Activated naive CD8-positive, alpha-beta T cell (primary cell): ENCODE measurements around the gene PLEKHA6.
A peak's percentile ranks its signal among the peaks of the same experiment; 100 is the strongest.

Source experiments
- H3K27ac Mint-ChIP-seq: one replicate; pipeline ENCODE4 v1.8.0; 2021; ENCODE audit warnings: mixed read lengths
- H3K27me3 Mint-ChIP-seq: one replicate; pipeline ENCODE4 v1.8.0; 2021; ENCODE audit warnings: mixed read lengths
- H3K36me3 Mint-ChIP-seq: one replicate; pipeline ENCODE4 v1.8.0; 2021; ENCODE audit warnings: mixed read lengths
- H3K4me1 Mint-ChIP-seq: one replicate; pipeline ENCODE4 v1.8.0; 2021; ENCODE audit warnings: low read depth, mixed read lengths
- H3K4me3 Mint-ChIP-seq: one replicate; pipeline ENCODE4 v1.8.0; 2021; ENCODE audit warnings: mild to moderate bottlenecking, mixed read lengths
- H3K9me3 Mint-ChIP-seq: one replicate; pipeline ENCODE4 v1.8.0; 2021; ENCODE audit warnings: low read depth, mixed read lengths

PLEKHA6 gene

GRCh38 chr1:204396015-204396583 is 36.4 kb upstream of the PLEKHA6 start:
- H3K36me3 Mint-ChIP-seq = peaks cover 4% of the 10 kb centered on the region
- no peak overlapping the region for H3K27ac Mint-ChIP-seq
- no peak overlapping the region for H3K4me3 Mint-ChIP-seq

GRCh38 chr1:204391629-204392028 is 31.9 kb upstream of the PLEKHA6 start:
- Mint-ChIP-seq H3K4me1 (peaks cover 21% of the 10 kb centered on the region), H3K9me3 (no peaks in the 10 kb centered on the region), H3K27me3 (no peaks in the 10 kb centered on the region), H3K27ac (peak overlapping the region; percentile 24), H3K4me3 (no peak overlapping the region), H3K36me3 (peaks cover 3% of the 10 kb centered on the region)

More at GRCh38 chr1:204396015-204396583, 36.4 kb upstream of the PLEKHA6 start:
- Mint-ChIP-seq H3K4me1 (peaks cover 17% of the 10 kb centered on the region), H3K9me3 (no peaks in the 10 kb centered on the region), H3K27me3 (no peaks in the 10 kb centered on the region)

- Mint-ChIP-seq H3K4me3 (no peak overlapping the region), H3K27ac (peak overlapping the region; percentile 52), H3K36me3 (peaks cover 2% of the 10 kb centered on the region), H3K27me3 (no peaks in the 10 kb centered on the region), H3K4me1 (peaks cover 21% of the 10 kb centered on the region), H3K9me3 (no peaks in the 10 kb centered on the region)
Measured at GRCh38 chr1:204390751-204391466, 31.2 kb upstream of the PLEKHA6 start.

- H3K4me1 Mint-ChIP-seq = peaks cover 12% of the 10 kb centered on the region
- H3K9me3 Mint-ChIP-seq = no peaks in the 10 kb centered on the region
- H3K27me3 Mint-ChIP-seq = no peaks in the 10 kb centered on the region
- no peaks in the 10 kb centered on the region for H3K36me3 Mint-ChIP-seq
- H3K27ac Mint-ChIP-seq = no peak overlapping the region
- H3K4me3 Mint-ChIP-seq = no peak overlapping the region
Measured at GRCh38 chr1:204385727-204386126, 26.0 kb upstream of the PLEKHA6 start.

GRCh38 chr1:204384636-204385352 is 25.1 kb upstream of the PLEKHA6 start:
- H3K27me3 Mint-ChIP-seq = no peaks in the 10 kb centered on the region
- H3K27ac Mint-ChIP-seq = no peak overlapping the region
- H3K4me3 Mint-ChIP-seq = no peak overlapping the region
- no peaks in the 10 kb centered on the region for H3K36me3 Mint-ChIP-seq
- no peaks in the 10 kb centered on the region for H3K9me3 Mint-ChIP-seq
- H3K4me1 Mint-ChIP-seq = peaks cover 3% of the 10 kb centered on the region

GRCh38 chr1:204383163-204383904 is 23.6 kb upstream of the PLEKHA6 start:
- Mint-ChIP-seq H3K27ac (no peak overlapping the region), H3K9me3 (no peaks in the 10 kb centered on the region), H3K27me3 (peaks cover 1% of the 10 kb centered on the region), H3K4me1 (peaks cover 3% of the 10 kb centered on the region), H3K36me3 (no peaks in the 10 kb centered on the region), H3K4me3 (no peak overlapping the region)

- no peak overlapping the region for H3K27ac Mint-ChIP-seq
- H3K4me3 Mint-ChIP-seq = no peak overlapping the region
- H3K4me1 Mint-ChIP-seq = peaks cover 9% of the 10 kb centered on the region
- H3K9me3 Mint-ChIP-seq = no peaks in the 10 kb centered on the region
- peaks cover 1% of the 10 kb centered on the region for H3K27me3 Mint-ChIP-seq
- no peaks in the 10 kb centered on the region for H3K36me3 Mint-ChIP-seq
Measured at GRCh38 chr1:204382714-204383083, 23.0 kb upstream of the PLEKHA6 start.

- no peak overlapping the region for H3K27ac Mint-ChIP-seq
- H3K4me1 Mint-ChIP-seq = peaks cover 14% of the 10 kb centered on the region
- H3K4me3 Mint-ChIP-seq = no peak overlapping the region
- H3K27me3 Mint-ChIP-seq = peaks cover 1% of the 10 kb centered on the region
- H3K36me3 Mint-ChIP-seq = no peaks in the 10 kb centered on the region
- H3K9me3 Mint-ChIP-seq = no peaks in the 10 kb centered on the region
Measured at GRCh38 chr1:204380293-204380831, 20.6 kb upstream of the PLEKHA6 start.

- no peaks in the 10 kb centered on the region for H3K36me3 Mint-ChIP-seq
- H3K27me3 Mint-ChIP-seq = peaks cover 1% of the 10 kb centered on the region
- H3K4me1 Mint-ChIP-seq = peaks cover 14% of the 10 kb centered on the region
- H3K4me3 Mint-ChIP-seq = peak overlapping the region; percentile 90
- H3K27ac Mint-ChIP-seq = peak overlapping the region; percentile 59
- H3K9me3 Mint-ChIP-seq = no peaks in the 10 kb centered on the region
Measured at GRCh38 chr1:204377800-204378668, 18.3 kb upstream of the PLEKHA6 start.

GRCh38 chr1:204376919-204377799 is 17.4 kb upstream of the PLEKHA6 start:
- peaks cover 14% of the 10 kb centered on the region for H3K4me1 Mint-ChIP-seq
- H3K27ac Mint-ChIP-seq = no peak overlapping the region
- H3K27me3 Mint-ChIP-seq = peaks cover 1% of the 10 kb centered on the region
- H3K9me3 Mint-ChIP-seq = no peaks in the 10 kb centered on the region
- H3K4me3 Mint-ChIP-seq = peak overlapping the region; percentile 75
- H3K36me3 Mint-ChIP-seq = no peaks in the 10 kb centered on the region

- Mint-ChIP-seq H3K9me3 (no peaks in the 10 kb centered on the region), H3K4me3 (no peak overlapping the region), H3K4me1 (peaks cover 14% of the 10 kb centered on the region)
Measured at GRCh38 chr1:204376465-204376864, 16.7 kb upstream of the PLEKHA6 start.

GRCh38 chr1:204373911-204374310 is 14.2 kb upstream of the PLEKHA6 start:
- Mint-ChIP-seq H3K9me3 (no peaks in the 10 kb centered on the region), H3K36me3 (no peaks in the 10 kb centered on the region), H3K4me1 (peaks cover 15% of the 10 kb centered on the region), H3K27ac (no peak overlapping the region), H3K4me3 (no peak overlapping the region), H3K27me3 (peaks cover under 1% of the 10 kb centered on the region)

More at GRCh38 chr1:204376465-204376864, 16.7 kb upstream of the PLEKHA6 start:
- H3K36me3 Mint-ChIP-seq = no peaks in the 10 kb centered on the region
- H3K27me3 Mint-ChIP-seq = peaks cover 1% of the 10 kb centered on the region
- no peak overlapping the region for H3K27ac Mint-ChIP-seq

GRCh38 chr1:204370176-204370575 is 10.4 kb upstream of the PLEKHA6 start:
- H3K4me3 Mint-ChIP-seq = no peak overlapping the region
- no peaks in the 10 kb centered on the region for H3K27me3 Mint-ChIP-seq
- H3K9me3 Mint-ChIP-seq = no peaks in the 10 kb centered on the region
- H3K36me3 Mint-ChIP-seq = no peaks in the 10 kb centered on the region
- no peak overlapping the region for H3K27ac Mint-ChIP-seq
- H3K4me1 Mint-ChIP-seq = peaks cover 6% of the 10 kb centered on the region
